ENCODE data around the gene OTUD7B. TPM values are rescaled to one million over a fixed set of nuclear protein-coding genes. Genes with fewer than 3 reads are reported as not detected.

OTUD7B gene
- total RNA-seq, 2 experiments from 2014 or later: 16.1 to 17.3 TPM

DNA sequence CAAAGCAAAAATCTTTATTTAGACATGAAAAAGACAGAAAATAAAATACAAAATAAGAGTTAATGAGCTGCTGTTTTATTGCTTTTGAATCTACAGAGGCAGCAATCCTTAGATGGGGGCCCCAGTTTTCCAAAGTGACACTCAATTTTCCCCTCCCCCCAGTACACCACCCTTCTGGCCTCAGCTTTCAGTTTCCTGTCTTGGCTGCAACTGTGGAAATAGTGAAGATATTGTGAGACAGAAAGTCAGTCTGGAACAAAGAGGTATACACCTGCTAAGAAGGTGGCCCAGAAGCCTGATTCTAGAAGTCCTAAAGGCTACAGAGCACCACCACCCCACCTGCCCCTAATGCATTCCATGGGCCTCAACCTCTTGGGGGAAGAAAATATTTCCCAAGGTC, 72.8 kb downstream of the OTUD7B start:
- Mint-ChIP-seq H3K9me3 (no peaks in the 10 kb centered on the region), H3K36me3 (ENCODE audit: low read depth) (no peaks in the 10 kb centered on the region), H3K4me1 (ENCODE audit: low read depth) (peaks cover 26% of the 10 kb centered on the region), H3K4me3 (no peak overlapping the region), H3K27me3 (no peaks in the 10 kb centered on the region), H3K27ac (peak overlapping the region; percentile 32)
- intact Hi-C loops (cut with micrococcal nuclease): no loop called here
- ATAC-seq: peak; percentile 65
- DNase-seq: peak; percentile 50
- ChIA-PET CTCF (no interaction called here), POLR2A (interaction anchor here (0.6 to 1.9 kb wide), 5 partner anchors 10 to 292 kb away, joined by 3 to 10 read pairs (median 4); partner anchors contain the start of gene SF3B4)
- no peak for TF ChIP-seq CTCF (IDR thresholded peaks at IDR 0.05)

DNA sequence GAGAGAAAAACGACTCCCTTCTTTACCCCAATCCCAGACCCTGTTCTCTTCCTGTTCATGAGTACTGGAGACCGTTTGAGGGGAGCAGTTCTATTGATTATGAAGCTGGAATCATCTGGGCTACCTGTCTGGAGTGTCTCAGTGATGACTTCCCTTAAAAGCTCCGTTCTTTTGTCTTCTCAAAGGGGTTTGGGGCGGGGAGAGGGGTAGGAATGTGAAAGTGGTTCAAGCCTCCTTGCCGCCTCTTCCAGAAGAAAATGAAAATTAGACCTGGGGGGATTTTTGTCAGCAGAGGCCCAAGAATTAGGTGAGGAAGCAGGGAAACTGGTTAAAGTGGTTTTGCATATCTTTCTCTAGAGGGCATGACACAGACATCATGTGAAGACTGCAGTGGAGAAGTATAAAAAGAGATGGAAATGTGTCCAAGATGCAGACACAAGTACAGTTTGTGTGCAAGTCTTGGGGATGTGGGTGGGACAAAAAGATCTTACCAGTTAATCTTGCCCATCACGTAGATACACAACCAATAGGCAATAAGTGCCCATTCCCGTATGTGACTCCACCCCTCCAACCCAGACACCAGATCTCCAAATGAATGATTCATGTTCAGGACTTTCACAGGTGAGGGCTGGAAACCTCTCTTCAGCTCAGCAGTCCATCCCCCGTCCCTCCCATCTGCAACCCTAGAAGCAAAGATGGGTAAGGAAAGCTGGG, 73.4 kb downstream of the OTUD7B start:
- ChIA-PET CTCF (no interaction called here), POLR2A (interaction anchor here (1.0 to 1.9 kb wide), 4 partner anchors 9 to 72 kb away, joined by 3 to 10 read pairs (median 6); partner anchors contain the start of gene SF3B4)
- H3K4me3 Mint-ChIP-seq: peak overlapping the region; percentile 5
- H3K36me3 Mint-ChIP-seq (ENCODE audit: low read depth): no peaks in the 10 kb centered on the region
- intact Hi-C loops (cut with micrococcal nuclease): no loop called here
- ATAC-seq (no peak), DNase-seq (no peak)
- H3K4me1 Mint-ChIP-seq (ENCODE audit: low read depth): peaks cover 26% of the 10 kb centered on the region
- no peak for TF ChIP-seq CTCF (IDR thresholded peaks at IDR 0.05)
- H3K9me3 Mint-ChIP-seq: no peaks in the 10 kb centered on the region
- H3K27me3 Mint-ChIP-seq: no peaks in the 10 kb centered on the region
- peak overlapping the region; percentile 32 for H3K27ac Mint-ChIP-seq

GRCh38 chr1:149936170-149936991, 74.1 kb downstream of the OTUD7B start, which contains the start of gene MTMR11:
Gene MTMR11, minus strand, starts transcription at chr1:149936879. Its CDS starts 232 bp downstream, at chr1:149936647.
- no peaks in the 10 kb centered on the region for H3K9me3 Mint-ChIP-seq
- CTCF ChIA-PET: no interaction called here
- POLR2A ChIA-PET: interaction anchor here (1.4 kb wide), 1 partner anchor 18 kb away, joined by 4 read pairs; no protein-coding TSS in a partner anchor
- peak within 1 kb of the TSS; percentile 32 for H3K27ac Mint-ChIP-seq
- no peaks in the 10 kb centered on the region for H3K36me3 Mint-ChIP-seq (ENCODE audit: low read depth)
- no peak for DNase-seq
- intact Hi-C loops (cut with micrococcal nuclease): no loop called here
- no peaks in the 10 kb centered on the region for H3K27me3 Mint-ChIP-seq
- peak within 1 kb of the TSS; percentile 5 for H3K4me3 Mint-ChIP-seq
- H3K4me1 Mint-ChIP-seq (ENCODE audit: low read depth): peaks cover 30% of the 10 kb centered on the region
- TF ChIP-seq CTCF (IDR thresholded peaks at IDR 0.05): no peak
- ATAC-seq: no peak

DNA sequence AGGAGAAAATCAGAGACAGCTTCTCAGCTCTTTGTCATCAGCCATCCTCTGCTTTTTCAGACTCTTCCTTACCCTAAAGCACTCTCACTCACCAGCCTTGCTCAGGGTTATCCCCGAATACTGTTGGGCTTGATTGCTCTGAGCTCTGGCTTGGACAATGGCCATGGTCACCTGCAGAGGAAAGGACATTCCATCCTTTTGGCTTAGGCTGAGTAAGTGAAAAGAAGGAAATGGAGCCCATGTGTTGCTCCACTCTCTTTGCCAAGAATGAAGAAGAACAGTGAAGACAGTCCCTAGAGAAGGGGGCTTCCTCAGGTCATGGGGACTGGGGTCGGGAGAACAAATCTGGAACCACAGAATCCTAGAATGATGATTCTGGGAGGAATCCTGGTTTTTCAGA, 76.2 kb downstream of the OTUD7B start:
- DNase-seq (no peak), ATAC-seq (no peak)
- CTCF ChIA-PET: interaction anchor here (1.7 kb wide), 1 partner anchor 28 kb away, joined by 5 read pairs; no protein-coding TSS in a partner anchor
- Mint-ChIP-seq H3K27ac (no peak overlapping the region), H3K36me3 (ENCODE audit: low read depth) (no peaks in the 10 kb centered on the region), H3K4me1 (ENCODE audit: low read depth) (peaks cover 26% of the 10 kb centered on the region), H3K4me3 (no peak overlapping the region), H3K9me3 (no peaks in the 10 kb centered on the region), H3K27me3 (no peaks in the 10 kb centered on the region)
- POLR2A ChIA-PET: interaction anchor here (7.2 kb wide), 1 partner anchor 47 kb away, joined by 62 read pairs; a partner anchor contains a TSS
- intact Hi-C loops (cut with micrococcal nuclease): no loop called here
- TF ChIP-seq CTCF (IDR thresholded peaks at IDR 0.05): no peak

Measured in activated CD8-positive, alpha-beta T cell treated with anti-CD3 and anti-CD28 coated beads for 36 hours (primary cell).